Testis (tissue), 2 donors: Measurements from ENCODE around the gene RSPH9.

Experiments used
- CTCF ChIP-seq, 3 experiments: fragments of 450-650 bp in 2 of 3; fragments of 200-600 bp in 1 of 3; sonication (generic) in 1 of 3; IDR thresholded peaks; one replicate each; pipeline ENCODE4 v1.5.1; 2016 to 2019; ENCODE audit warnings: antibody characterized with exemption in 3 of 3, mild to moderate bottlenecking in 2 of 3, moderate library complexity in 1 of 3
- POLR2A ChIP-seq: fragments of 450-650 bp; IDR thresholded peaks from one replicate; pipeline ENCODE4 v1.6.1; 2017; ENCODE audit warnings: antibody characterized with exemption, mild to moderate bottlenecking, moderate library complexity

GRCh38 chr6:43609402-43609801, 35.4 kb upstream of the RSPH9 start:
- TF ChIP-seq POLR2A = no peak
- no peak for TF ChIP-seq CTCF (IDR thresholded peaks at IDR 0.05)
